Measurements from ENCODE around the gene LYST. TPM values are rescaled to one million over a fixed set of nuclear protein-coding genes. Genes with fewer than 3 reads are reported as not detected.

The LYST gene
- total and polyA plus RNA-seq, 2 donors (not counting 1 experiment from before 2014, with no cell fraction given): 7.5 to 50.2 TPM

DNA sequence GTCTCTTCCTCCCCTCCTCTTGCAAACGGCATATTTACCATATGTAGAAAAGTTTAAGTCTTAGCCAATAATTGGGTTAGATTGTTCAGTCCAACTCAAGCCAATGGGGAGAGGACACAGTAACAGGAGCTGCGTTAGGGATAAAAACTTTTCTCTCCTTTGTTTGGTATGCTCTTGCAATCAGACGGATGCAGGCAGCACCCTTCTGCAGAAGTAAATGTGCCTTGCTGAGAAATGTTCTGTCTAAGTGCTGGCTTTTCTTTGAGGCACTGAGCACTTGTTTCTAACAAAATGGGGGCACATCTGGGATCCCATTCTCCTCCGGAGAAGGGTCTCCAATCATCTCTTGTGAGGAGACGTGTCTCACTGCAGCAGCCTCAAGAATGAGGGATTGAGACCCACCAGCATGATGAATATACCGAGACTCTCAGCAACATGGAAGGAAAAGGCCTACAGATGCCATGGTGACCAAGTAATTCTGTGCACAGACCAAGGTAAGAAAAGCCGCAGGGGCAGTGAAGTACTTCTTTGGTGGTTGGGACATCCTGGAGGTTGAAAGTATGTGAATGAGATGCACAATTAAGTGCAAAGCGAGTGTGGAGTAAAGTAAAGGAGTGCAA, 196.4 kb downstream of the LYST start:
- no peaks in the 10 kb centered on the region for H3K79me2 ChIP-seq (ENCODE audit: control insufficient read depth, insufficient read depth, low read length)
- no peak overlapping the region for H3K27ac ChIP-seq (ENCODE audit: insufficient read depth, low read length)
- no peak overlapping the region for H2AFZ ChIP-seq (ENCODE audit: low read length)
- no peaks in the 10 kb centered on the region for H3K36me3 ChIP-seq (ENCODE audit: control insufficient read depth, insufficient read depth, low read length)
- H3K9ac ChIP-seq (ENCODE audit: insufficient read depth, low read length): no peak overlapping the region
- H3K27me3 ChIP-seq (ENCODE audit: control insufficient read depth, insufficient read depth, low read length): no peaks in the 10 kb centered on the region
- peak in 1 of 2 donors; percentile 32 for DNase-seq (ENCODE audit: low read depth in 2 of 2)
- no peaks in the 10 kb centered on the region for H4K20me1 ChIP-seq (ENCODE audit: control insufficient read depth, extremely low read depth, insufficient read depth, low read length)
- no peaks in the 10 kb centered on the region for H3K9me3 ChIP-seq (ENCODE audit: control insufficient read depth, insufficient read depth, low read depth, low read length)
- no peak for TF ChIP-seq EZH2 (IDR thresholded peaks at IDR 0.05; ENCODE audit: low read length, missing control alignments)
- TF ChIP-seq, protein P1, sequence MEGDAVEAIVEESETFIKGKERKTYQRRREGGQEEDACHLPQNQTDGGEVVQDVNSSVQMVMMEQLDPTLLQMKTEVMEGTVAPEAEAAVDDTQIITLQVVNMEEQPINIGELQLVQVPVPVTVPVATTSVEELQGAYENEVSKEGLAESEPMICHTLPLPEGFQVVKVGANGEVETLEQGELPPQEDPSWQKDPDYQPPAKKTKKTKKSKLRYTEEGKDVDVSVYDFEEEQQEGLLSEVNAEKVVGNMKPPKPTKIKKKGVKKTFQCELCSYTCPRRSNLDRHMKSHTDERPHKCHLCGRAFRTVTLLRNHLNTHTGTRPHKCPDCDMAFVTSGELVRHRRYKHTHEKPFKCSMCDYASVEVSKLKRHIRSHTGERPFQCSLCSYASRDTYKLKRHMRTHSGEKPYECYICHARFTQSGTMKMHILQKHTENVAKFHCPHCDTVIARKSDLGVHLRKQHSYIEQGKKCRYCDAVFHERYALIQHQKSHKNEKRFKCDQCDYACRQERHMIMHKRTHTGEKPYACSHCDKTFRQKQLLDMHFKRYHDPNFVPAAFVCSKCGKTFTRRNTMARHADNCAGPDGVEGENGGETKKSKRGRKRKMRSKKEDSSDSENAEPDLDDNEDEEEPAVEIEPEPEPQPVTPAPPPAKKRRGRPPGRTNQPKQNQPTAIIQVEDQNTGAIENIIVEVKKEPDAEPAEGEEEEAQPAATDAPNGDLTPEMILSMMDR (conservative IDR thresholded peaks at IDR 0.05 in 1 of 2, IDR thresholded peaks at IDR 0.05 in 1 of 2; ENCODE audit: low read depth in 1 of 2, low read length in 2 of 2): no peak
- H3K4me1 ChIP-seq (ENCODE audit: control insufficient read depth, extremely low read depth, insufficient read depth, low read length): no peaks in the 10 kb centered on the region
- H3K4me2 ChIP-seq (ENCODE audit: extremely low read depth, insufficient read depth, low read length): no peak overlapping the region
- H3K4me3 ChIP-seq (replicated peaks in 1 of 4; ENCODE audit: control extremely low read depth in 1 of 4, insufficient read depth in 1 of 4, low read depth in 3 of 4, low read length in 4 of 4): no peak overlapping the region

DNA sequence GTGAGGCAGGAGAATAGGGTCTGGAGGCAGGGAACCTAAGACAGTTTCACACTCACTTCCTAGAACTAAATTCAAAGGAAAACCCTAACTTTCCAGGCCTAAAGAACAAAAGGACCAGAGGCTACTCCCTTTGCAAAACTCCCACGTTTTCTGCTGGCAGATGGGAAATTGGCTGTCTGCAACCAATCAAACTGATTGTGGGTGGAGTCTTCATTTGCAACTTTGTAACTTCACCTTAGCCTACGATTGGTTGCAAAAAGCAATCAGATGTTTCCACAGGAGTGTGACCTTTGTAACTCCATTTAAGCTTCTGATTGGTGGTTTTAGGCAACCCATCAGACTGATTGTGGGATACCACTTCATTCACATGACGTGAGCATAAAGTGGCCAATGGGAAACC, 197.4 kb downstream of the LYST start:
- Histone ChIP-seq H3K27ac (ENCODE audit: insufficient read depth, low read length) (no peak overlapping the region), H4K20me1 (ENCODE audit: control insufficient read depth, extremely low read depth, insufficient read depth, low read length) (no peaks in the 10 kb centered on the region), H3K9ac (ENCODE audit: insufficient read depth, low read length) (no peak overlapping the region), H3K79me2 (ENCODE audit: control insufficient read depth, insufficient read depth, low read length) (no peaks in the 10 kb centered on the region), H3K4me3 (replicated peaks in 1 of 4; ENCODE audit: control extremely low read depth in 1 of 4, insufficient read depth in 1 of 4, low read depth in 3 of 4, low read length in 4 of 4) (no peak overlapping the region), H2AFZ (ENCODE audit: low read length) (no peak overlapping the region), H3K4me1 (ENCODE audit: control insufficient read depth, extremely low read depth, insufficient read depth, low read length) (no peaks in the 10 kb centered on the region), H3K9me3 (ENCODE audit: control insufficient read depth, insufficient read depth, low read depth, low read length) (no peaks in the 10 kb centered on the region), H3K27me3 (ENCODE audit: control insufficient read depth, insufficient read depth, low read length) (no peaks in the 10 kb centered on the region), H3K36me3 (ENCODE audit: control insufficient read depth, insufficient read depth, low read length) (no peaks in the 10 kb centered on the region), H3K4me2 (ENCODE audit: extremely low read depth, insufficient read depth, low read length) (no peak overlapping the region)
- DNase-seq (ENCODE audit: low read depth in 2 of 2): no peak
- TF ChIP-seq EZH2 (IDR thresholded peaks at IDR 0.05; ENCODE audit: low read length, missing control alignments): no peak
- TF ChIP-seq, protein P1 (conservative IDR thresholded peaks at IDR 0.05 in 1 of 2, IDR thresholded peaks at IDR 0.05 in 1 of 2; ENCODE audit: low read depth in 1 of 2, low read length in 2 of 2): no peak

DNA sequence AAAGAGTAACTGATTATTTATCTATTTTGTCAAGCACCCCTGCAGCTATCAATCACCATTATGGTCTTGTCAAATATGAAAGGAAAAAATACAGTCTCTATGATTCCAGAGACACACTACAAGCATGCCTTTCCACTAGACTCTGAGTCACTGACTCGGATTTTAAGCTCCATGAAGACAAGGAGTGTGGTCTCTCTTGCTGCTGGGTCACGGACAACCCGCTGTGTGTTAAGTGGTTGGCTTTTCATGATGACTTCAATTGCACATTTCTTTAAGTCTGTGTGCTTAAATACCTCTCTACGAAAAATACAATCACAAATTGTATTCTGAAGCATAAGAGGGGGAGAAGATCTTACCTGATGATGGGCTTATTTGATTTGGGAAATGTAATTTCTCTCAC, 203.1 kb downstream of the LYST start:
- H3K4me3 ChIP-seq (replicated peaks in 1 of 4; ENCODE audit: control extremely low read depth in 1 of 4, insufficient read depth in 1 of 4, low read depth in 3 of 4, low read length in 4 of 4): no peak overlapping the region
- H3K36me3 ChIP-seq (ENCODE audit: control insufficient read depth, insufficient read depth, low read length): no peaks in the 10 kb centered on the region
- H3K79me2 ChIP-seq (ENCODE audit: control insufficient read depth, insufficient read depth, low read length): no peaks in the 10 kb centered on the region
- no peak overlapping the region for H3K27ac ChIP-seq (ENCODE audit: insufficient read depth, low read length)
- no peak for DNase-seq (ENCODE audit: low read depth in 2 of 2)
- no peaks in the 10 kb centered on the region for H3K27me3 ChIP-seq (ENCODE audit: control insufficient read depth, insufficient read depth, low read length)
- H4K20me1 ChIP-seq (ENCODE audit: control insufficient read depth, extremely low read depth, insufficient read depth, low read length): no peaks in the 10 kb centered on the region
- TF ChIP-seq, protein P1 (conservative IDR thresholded peaks at IDR 0.05 in 1 of 2, IDR thresholded peaks at IDR 0.05 in 1 of 2; ENCODE audit: low read depth in 1 of 2, low read length in 2 of 2): no peak
- no peak for TF ChIP-seq EZH2 (IDR thresholded peaks at IDR 0.05; ENCODE audit: low read length, missing control alignments)
- no peak overlapping the region for H3K4me2 ChIP-seq (ENCODE audit: extremely low read depth, insufficient read depth, low read length)
- H3K4me1 ChIP-seq (ENCODE audit: control insufficient read depth, extremely low read depth, insufficient read depth, low read length): no peaks in the 10 kb centered on the region
- H3K9me3 ChIP-seq (ENCODE audit: control insufficient read depth, insufficient read depth, low read depth, low read length): no peaks in the 10 kb centered on the region
- no peak overlapping the region for H2AFZ ChIP-seq (ENCODE audit: low read length)
- no peak overlapping the region for H3K9ac ChIP-seq (ENCODE audit: insufficient read depth, low read length)

Data from fibroblast of lung (primary cell).